Measurements from ENCODE around the gene CDSN.

DNA sequence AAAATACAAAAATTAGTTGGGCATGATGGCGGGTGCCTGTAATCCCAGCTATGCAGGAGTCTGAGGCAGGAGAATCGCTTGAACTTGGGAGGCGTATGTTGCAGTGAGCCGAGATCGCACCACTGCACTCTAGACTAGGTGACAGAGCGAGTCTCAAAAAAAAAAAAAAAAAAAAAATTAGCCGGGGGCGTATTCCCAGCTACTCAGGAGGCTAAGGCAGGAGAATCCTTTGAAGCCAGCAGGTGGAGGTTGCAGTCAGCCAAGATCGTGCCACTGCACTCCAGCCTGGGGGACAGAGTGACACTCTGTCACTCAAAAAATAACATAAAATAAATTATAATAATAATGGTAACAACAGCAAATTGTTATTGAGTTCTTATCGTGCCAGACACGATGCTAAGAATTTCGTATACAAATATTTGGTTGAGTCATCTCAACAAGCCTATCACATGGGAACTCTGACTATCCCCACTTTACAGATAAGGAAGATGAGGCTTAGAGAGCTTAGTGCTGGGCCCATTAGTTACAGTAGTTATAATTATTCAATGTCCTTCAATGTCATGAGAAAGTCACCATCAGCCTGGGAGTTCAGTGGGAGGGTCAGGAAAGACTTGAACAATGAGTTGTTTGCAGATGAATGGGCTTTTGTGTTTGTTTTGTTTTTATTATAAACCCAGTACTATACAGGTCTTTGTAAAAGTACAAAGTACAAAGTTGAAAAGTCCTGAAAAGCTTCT lies 27.3 kb downstream of the CDSN start:
- TF ChIP-seq POLR2A (IDR thresholded peaks at IDR 0.05) (no peak), CTCF (IDR thresholded peaks at IDR 0.05) (no peak)

Measured in gastroesophageal sphincter (tissue), 3 donors.